GM12891 (cell line): Measurements from ENCODE around the gene MYO19.

Source experiments
- POLR2A ChIP-seq: IDR thresholded peaks from 2 replicates; pipeline ENCODE4 v1.6.1; 2011; ENCODE audit warnings: low read depth, low read length, control low read depth
- TAF1 ChIP-seq: IDR thresholded peaks from 2 replicates; pipeline ENCODE4 v1.6.1; 2011; ENCODE audit warnings: low read depth, low read length, control low read depth

- TF ChIP-seq TAF1 (no peak), POLR2A (no peak)
Measured at GRCh38 chr17:36474571-36474970, 60.1 kb downstream of the MYO19 start.
